Thoracic aorta (tissue), 2 donors: ENCODE measurements around the gene APC2. TPM values are rescaled to one million over a fixed set of nuclear protein-coding genes. Genes with fewer than 3 reads are reported as not detected.

Source experiments
- ATAC-seq: fragments of 150-250 bp; one replicate; pipeline ENCODE4 v1.8.0; 2017; ENCODE audit warnings: low read depth; ENCODE audit not compliant: insufficient number of reproducible peaks, low FRiP score
- DNase-seq: peaks from one replicate; pipeline ENCODE4 v3.0.0-alpha.2; 2020; ENCODE audit warnings: low spot score
- H3K27ac ChIP-seq, 2 donors: fragments of 200-600 bp; sonication (generic); 1 replicate in 1 of 2; 2 replicates in 1 of 2; pipeline ENCODE4 v1.5.1; 2016; ENCODE audit warnings: mild to moderate bottlenecking in 2 of 2, moderate library complexity in 2 of 2
- H3K27me3 ChIP-seq: fragments of 200-600 bp; sonication (generic); replicated peaks from 2 replicates; pipeline ENCODE4 v1.6.0; 2016; ENCODE audit warnings: mild to moderate bottlenecking; ENCODE audit not compliant: insufficient read depth
- H3K36me3 ChIP-seq: fragments of 200-600 bp; sonication (generic); one replicate; pipeline ENCODE4 v1.5.1; 2016
- H3K4me1 ChIP-seq, 2 donors: fragments of 200-600 bp; sonication (generic); 1 replicate in 1 of 2; 2 replicates in 1 of 2; pipeline versions ENCODE4 v1.5.1 to v1.6.0; 2016; ENCODE audit warnings: low read depth in 2 of 2, mild to moderate bottlenecking in 1 of 2; ENCODE audit not compliant: control insufficient read depth in 1 of 2
- H3K4me3 ChIP-seq: fragments of 200-600 bp; sonication (generic); 2 replicates; pipeline ENCODE4 v1.5.1; 2016; ENCODE audit warnings: mild to moderate bottlenecking
- H3K9me3 ChIP-seq: fragments of 200-600 bp; sonication (generic); 2 replicates; pipeline ENCODE4 v1.5.1; 2016
- total RNA-seq, 2 donors: library from RNA; depleted of rRNA; stranded (reverse); fragments of >200 nt; gene quantifications; one replicate each; pipeline versions ENCODE4 v1.1.0 to v1.2.3, GENCODE V29; 2016
- TF ChIP-seq, protein P1 (sequence below): fragments of 200-600 bp; sonication (generic); IDR thresholded peaks from one replicate; pipeline ENCODE4 v1.5.1; 2019; ENCODE audit warnings: antibody characterized with exemption

APC2 gene
- total RNA-seq, 2 donors from 2014 or later: 0.41 to 0.78 TPM

- Histone ChIP-seq H3K4me1 (peaks cover 0 to 6% of the 10 kb centered on the region in 2 donors), H3K4me3 (no peak overlapping the region), H3K27me3 (no peaks in the 10 kb centered on the region), H3K36me3 (no peaks in the 10 kb centered on the region), H3K9me3 (no peaks in the 10 kb centered on the region), H3K27ac (no peak overlapping the region)
- DNase-seq: no peak
- TF ChIP-seq, protein P1, sequence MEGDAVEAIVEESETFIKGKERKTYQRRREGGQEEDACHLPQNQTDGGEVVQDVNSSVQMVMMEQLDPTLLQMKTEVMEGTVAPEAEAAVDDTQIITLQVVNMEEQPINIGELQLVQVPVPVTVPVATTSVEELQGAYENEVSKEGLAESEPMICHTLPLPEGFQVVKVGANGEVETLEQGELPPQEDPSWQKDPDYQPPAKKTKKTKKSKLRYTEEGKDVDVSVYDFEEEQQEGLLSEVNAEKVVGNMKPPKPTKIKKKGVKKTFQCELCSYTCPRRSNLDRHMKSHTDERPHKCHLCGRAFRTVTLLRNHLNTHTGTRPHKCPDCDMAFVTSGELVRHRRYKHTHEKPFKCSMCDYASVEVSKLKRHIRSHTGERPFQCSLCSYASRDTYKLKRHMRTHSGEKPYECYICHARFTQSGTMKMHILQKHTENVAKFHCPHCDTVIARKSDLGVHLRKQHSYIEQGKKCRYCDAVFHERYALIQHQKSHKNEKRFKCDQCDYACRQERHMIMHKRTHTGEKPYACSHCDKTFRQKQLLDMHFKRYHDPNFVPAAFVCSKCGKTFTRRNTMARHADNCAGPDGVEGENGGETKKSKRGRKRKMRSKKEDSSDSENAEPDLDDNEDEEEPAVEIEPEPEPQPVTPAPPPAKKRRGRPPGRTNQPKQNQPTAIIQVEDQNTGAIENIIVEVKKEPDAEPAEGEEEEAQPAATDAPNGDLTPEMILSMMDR: no peak
- ATAC-seq: no peak
Measured at GRCh38 chr19:1522838-1523237, 72.9 kb downstream of the APC2 start.

Other genes with a start within 250 kb of the APC2 start
- 10 to 100 TPM; 60.2 to 70.0 TPM for gene STK11, start 244.3 kb upstream of the APC2 start, total RNA-seq
- gene CBARP, start 212.1 kb upstream of the APC2 start, total RNA-seq: 1 to 10 TPM in 1 of 2 donors, under 1 TPM in 1; 0.27 to 1.9 TPM
- 10 to 100 TPM; 40.4 to 45.1 TPM for gene ATP5F1D, start 208.4 kb upstream of the APC2 start, total RNA-seq
- 100 to 1,000 TPM in 1 of 2 donors, 10 to 100 TPM in 1; 80.1 to 124 TPM for gene MIDN, start 201.5 kb upstream of the APC2 start, total RNA-seq
- gene CIRBP, start 180.8 kb upstream of the APC2 start, total RNA-seq: 100 to 1,000 TPM; 492 to 644 TPM
- 10 to 100 TPM; 18.8 to 40.8 TPM for gene FAM174C, start 174.6 kb upstream of the APC2 start, total RNA-seq
- gene EFNA2, start 164.2 kb upstream of the APC2 start, total RNA-seq: not detected
- 100 to 1,000 TPM in 1 of 2 donors, 10 to 100 TPM in 1; 83.3 to 110 TPM for gene NDUFS7, start 66.2 kb upstream of the APC2 start, total RNA-seq
- 10 to 100 TPM; 27.6 to 55.1 TPM for gene GAMT, start 48.6 kb upstream of the APC2 start, total RNA-seq
- 10 to 100 TPM; 34.9 to 76.9 TPM for gene DAZAP1, start 42.5 kb upstream of the APC2 start, total RNA-seq
- gene RPS15, start 11.7 kb upstream of the APC2 start, total RNA-seq: 1,000 to 10,000 TPM; 1,512 to 2,119 TPM
- 10 to 100 TPM; 28.6 to 54.6 TPM for gene C19orf25, start 29.1 kb downstream of the APC2 start, total RNA-seq
- under 1 TPM; 0.56 to 0.68 TPM for gene PCSK4, start 40.2 kb downstream of the APC2 start, total RNA-seq
- gene REEP6, start 41.1 kb downstream of the APC2 start, total RNA-seq: 1 to 10 TPM in 1 of 2 donors, under 1 TPM in 1; 0.35 to 1.6 TPM
- gene ADAMTSL5, start 62.9 kb downstream of the APC2 start, total RNA-seq: 10 to 100 TPM; 22.2 to 36.2 TPM
- not detected for gene PLK5, start 74.0 kb downstream of the APC2 start, total RNA-seq
- gene MEX3D, start 118.2 kb downstream of the APC2 start, total RNA-seq: 10 to 100 TPM; 23.4 to 26.4 TPM
- gene MBD3, start 142.7 kb downstream of the APC2 start, total RNA-seq: 100 to 1,000 TPM in 1 of 2 donors, 10 to 100 TPM in 1; 97.8 to 102 TPM
- gene UQCR11, start 155.3 kb downstream of the APC2 start, total RNA-seq: 10 to 100 TPM; 32.7 to 51.9 TPM
- 10 to 100 TPM; 46.0 to 52.5 TPM for gene TCF3, start 202.5 kb downstream of the APC2 start, total RNA-seq